ENCODE data around the gene SPECC1L.
A peak's percentile ranks its signal among the peaks of the same experiment; 100 is the strongest.
"Not testable (repeated sequence)": the region's sequence is repeated elsewhere in the genome, so short reads cannot be mapped to it uniquely, and the experiment has no call there.

SPECC1L gene

DNA sequence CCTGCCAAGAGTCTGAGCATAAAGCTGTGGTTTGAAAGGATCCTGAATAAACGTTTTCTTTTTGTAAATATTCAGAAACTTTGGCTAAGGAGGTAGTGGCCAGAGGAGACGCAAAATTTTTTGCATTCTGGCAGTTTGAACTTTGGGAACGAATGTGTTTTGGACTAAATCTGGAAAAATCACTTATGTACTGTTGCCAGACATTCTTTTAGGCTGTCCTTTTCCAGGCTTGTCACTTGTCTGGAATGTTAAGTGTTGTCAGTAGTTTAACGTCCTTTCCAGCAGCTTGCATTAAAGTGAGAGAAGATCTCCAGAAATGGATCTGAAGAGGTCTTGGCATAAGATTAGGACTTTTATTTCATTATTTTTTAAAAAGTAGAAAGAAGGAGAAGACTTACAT is 18.5 kb downstream of the SPECC1L start:
- DNase-seq = no peak

DNA sequence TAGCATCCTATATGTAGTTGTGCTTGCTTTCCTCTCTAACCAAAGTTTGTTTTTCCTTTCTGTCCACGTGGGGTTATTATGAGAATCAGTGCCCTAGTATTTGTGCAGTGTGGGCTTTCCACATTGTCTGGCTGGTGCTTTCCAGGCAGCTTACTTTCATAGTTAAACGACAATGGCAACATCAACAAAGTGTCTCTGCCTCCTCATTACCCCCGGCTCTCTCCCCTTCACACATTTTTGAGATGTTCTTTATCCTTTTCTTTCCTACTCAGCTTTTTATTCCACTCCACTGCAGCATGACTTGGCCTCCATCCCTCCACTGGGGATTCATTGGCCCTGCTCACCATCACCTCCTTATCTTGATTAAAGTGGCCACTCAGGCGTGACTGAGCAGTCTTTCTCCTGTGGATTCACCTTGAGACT is 19.1 kb downstream of the SPECC1L start:
- DNase-seq = no peak

DNA sequence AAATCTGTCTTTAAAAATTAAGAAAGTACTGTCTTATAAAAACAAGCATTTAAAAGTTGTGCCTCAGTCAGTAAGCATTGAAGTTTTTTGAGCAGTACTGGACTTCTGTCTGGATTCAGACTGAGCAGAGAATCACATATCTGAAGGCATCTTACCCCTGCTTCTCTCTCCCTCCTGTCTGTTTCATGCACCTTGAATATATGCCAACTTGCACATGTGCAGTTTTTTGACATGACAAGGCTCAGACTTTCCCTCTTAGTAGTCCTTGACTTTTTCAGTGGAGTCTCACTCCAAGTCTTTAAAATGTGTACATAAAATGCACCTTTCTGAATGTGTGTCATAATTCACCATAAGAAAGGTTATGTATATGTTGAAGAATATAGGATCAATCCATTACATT is 19.8 kb downstream of the SPECC1L start:
- DNase-seq = no peak

DNA sequence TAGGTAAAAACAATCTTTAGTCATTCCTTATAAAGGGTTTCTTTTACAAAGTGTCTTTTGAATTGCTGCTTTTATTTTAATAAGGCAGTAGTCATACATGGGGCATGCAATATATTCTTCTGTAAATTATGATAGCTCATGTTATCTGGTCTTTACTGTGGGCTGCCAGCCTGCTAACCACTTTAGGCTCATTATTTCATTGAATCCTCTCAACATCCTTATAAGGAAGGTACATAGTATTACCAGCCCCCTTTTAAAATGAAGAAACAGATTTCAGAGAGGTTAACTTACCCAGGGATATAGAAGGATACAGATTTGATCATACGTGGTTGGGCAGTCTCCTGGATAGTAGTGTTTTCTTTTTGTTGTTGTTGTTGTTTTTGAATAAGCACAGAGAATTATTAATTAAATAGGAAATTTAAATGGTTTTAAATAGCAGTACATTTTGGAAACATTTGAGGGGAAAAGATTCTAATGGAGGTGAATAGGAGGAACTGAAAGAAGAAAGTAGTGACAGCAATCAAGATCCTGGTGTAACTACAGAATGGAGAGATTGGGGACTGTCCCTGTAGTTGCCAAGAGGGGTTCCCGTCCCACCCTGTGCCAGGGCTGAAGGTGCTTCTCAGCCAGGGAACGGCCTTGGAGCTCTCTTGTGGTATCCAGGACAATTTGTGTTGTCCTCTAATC is 21.0 kb downstream of the SPECC1L start:
- no peak for DNase-seq

DNA sequence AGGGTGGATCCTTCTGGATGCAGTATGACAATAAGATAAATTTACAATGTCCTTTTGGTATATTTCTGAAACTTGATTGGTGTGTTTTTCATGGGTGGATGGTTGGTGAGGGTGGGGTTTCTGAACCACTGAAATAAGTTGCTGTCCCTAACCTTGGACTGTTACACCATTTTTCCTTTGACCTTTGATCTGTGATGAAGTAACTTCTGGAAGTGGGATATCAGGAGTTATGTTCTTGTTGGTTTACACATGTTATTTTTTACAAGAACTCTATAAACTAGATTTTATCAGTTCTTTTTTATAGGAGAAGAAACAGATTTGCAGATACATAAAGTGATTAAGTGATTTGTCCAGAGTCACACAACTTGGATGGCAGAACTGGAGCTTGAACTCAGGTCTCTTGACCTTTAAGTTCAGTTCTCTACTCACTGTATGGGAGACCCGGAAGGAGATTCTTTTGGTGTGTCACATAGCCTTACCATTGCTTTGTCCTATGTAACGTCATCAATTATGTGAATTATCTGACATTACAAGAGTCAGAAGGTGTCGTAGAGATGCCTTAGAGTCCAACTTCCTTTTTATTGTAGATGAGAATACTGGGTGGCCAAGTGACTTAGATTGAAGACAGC is 21.7 kb downstream of the SPECC1L start:
- not testable (repeated sequence) for DNase-seq

DNA sequence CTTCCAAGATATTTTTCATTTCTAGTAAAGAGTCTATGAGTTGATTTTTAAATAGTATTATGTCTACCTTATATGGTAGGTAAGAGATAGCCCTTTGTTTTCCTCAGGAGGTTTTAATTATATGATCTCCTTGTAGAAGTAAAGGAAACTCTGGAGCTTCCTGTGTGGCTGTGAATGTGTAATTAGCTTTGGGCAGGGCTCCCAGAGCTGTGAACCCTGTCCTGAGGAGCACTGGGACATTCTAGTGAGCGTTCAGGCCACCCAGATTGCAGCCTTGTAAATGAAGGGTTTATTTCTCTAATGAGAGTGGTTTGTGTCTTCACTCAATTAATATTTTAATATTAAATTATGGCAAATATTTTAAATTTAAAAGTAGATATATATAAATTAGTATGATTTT is 24.3 kb downstream of the SPECC1L start:
- not testable (repeated sequence) for DNase-seq

DNA sequence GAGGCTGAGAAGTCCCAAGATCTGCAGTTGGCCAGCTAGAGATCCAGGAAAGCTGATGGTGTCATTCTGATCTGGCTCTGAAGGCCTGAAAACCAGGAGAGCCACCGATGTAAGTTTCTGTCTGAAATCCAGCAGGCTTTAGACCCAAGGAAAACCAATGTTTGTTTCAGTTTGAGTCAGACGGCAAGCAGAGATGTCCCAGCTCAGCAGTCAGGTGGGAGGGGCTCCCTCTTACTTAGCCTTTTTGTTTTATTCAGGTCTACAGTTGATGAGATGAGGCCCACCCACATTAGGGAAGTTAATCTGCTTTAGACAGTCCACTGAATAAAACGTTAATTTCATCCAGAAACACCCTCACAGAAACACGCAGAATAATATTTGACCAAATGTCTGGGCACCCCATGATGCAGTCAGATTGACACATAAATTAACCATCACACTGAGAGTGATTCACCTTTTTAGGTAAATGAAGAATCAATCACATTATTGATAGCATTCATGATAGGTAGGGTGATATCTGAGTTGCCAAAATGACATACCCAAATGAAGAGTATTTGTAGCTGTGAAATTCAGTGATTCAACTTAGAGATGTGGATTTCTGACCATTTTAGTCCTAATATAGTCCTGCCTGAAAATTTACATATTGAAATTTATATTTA is 28.0 kb downstream of the SPECC1L start:
- DNase-seq = not testable (repeated sequence)

DNA sequence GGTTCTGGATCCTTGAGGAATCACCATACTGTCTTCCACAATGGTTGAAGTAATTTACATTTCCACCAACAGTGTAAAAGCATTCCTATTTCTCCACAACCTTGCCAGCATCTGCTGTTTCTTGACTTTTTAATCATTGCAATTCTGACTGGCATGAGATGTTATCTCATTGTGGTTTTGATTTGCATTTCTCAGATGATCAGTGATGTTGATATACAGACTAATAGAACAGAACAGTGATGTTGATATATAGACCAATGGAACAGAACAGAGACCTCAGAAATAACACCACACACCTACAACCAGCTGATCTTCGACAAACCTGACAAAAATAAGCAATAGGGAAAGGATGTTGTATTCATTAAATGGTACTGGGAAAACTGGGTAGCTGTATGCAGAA is 29.9 kb downstream of the SPECC1L start:
- not testable (repeated sequence) for DNase-seq

DNA sequence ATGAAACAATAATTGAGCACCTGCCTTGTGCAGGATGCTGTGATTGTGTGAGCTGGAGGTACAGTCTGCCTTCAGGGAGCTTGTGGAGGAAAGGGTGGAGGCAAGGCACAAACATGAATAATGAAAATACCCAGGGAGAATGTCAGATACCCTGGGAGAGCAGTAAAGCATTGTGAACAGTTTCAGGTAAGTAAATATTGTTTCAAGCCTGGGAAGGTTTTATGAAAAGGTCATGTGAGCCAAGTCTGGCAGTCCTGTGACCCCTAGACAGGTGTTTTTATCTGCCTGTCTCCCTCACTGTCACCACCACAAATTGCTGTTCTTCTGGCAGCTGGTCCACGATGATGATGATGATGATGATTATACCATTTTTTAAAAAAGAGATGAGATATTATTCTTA is 32.0 kb downstream of the SPECC1L start:
- no peak for DNase-seq

DNA sequence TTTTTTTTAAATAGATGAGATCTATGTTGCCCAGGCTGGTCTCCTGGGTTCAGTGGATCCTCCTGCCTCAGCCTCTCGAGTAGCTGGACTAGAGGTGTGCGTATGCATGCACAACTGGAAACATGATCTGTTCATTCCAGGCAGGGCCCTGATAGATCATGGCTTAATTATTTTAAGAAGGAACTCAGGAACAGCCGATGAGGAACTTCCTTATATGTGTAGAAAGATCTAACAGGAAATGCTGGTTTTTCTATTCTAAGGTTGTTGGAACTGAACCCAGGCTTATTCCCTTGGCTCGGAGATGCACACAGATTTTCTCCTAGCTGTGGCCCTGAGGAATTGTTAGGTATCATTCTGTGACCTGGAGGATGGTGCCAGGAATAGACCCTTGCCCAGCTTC is 32.4 kb downstream of the SPECC1L start:
- DNase-seq = no peak

DNA sequence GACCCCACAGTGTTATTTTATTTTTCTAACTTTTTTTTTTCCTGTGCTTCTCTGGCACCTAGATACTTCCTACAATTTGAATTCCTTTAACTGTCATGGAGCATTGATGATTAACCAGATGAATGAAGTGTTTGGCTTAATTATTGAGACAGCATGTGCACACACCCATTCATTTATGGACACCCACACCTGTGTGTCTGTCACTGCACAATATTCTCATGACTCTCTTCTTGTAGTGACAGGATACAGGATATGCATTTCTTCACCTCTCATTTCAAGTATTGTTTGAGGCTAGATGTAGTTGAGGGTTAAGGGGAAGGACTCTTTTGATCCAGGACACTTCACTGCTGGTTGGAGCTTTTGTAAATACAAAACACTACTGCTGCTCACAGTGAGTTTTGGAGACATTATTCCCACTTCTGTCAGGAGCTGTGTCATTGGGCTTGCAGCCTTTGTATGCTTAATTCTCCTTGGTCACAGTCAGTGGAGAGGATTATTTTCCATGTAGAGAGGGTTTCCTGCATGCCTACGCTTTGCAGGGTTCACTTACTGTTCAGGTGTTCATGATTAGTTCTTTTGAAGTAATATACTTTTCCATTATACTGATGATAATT is 33.5 kb downstream of the SPECC1L start:
- no peak for DNase-seq

DNA sequence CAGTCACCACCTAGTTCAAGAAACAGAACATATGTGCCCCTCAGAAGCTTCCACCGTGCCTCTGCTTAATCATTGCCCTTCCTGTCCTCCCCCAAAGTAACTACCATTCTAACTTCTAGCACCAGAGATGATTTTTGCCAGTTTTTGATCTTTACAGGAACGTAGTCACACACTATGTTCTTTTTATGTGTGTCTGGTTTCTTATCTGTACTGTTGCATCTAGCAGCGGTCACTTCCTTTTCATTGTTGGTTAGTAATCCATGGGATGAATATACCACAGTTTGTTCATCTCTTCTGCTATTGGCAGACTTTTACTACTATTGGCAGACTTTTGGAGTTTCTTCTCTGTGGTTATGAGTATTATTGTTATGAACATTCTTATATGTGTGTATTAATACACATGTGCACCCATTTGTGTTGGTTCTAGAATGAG is 34.6 kb downstream of the SPECC1L start:
- no peak for DNase-seq

DNA sequence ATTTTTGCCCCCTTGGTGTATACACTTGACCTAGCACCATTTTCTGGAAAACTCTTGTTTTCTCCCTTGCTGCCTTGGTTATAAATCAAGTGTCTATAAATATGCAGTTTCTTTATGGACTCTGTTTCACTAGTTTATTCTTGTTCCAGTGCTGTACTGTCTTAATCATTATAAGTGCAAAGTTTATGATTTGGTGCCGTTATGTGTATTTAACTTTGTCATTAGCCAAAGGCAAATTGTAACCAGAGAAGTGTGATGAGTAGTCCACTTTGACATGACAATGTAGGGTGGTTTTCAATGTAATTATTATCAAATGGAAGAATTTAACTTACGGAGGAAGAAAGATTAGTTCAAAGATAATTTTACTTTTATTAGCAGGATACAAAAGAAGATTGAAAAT is 40.3 kb downstream of the SPECC1L start:
- no peak for DNase-seq

DNA sequence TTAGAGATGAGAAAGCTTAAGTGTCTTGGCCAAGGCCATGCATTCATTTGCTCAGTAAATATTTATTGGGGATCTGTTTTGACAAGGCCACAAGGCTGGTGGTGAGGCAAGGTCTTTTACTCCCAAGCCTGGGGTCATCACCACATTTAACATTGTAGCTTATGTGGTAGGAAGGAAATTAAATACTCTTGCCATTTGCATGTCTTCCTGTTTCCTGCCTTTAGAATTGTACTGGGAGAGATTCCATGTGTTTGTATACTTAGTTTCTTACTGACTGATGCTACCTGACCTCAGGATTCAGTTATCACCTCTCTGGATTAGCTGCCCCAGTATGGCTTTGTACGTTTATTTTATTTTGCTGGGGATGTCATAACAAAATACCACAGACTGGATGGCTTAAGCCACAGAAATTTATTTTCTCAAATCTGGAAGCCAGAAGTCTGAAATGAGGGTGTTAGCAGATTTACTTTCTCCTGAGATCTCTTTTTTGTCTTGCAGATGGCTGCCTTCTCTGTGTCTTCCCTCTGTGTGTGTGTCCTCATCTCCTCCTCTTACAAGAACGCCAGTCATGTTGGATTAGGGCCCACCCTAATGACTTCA is 44.8 kb downstream of the SPECC1L start:
- DNase-seq = no peak

DNA sequence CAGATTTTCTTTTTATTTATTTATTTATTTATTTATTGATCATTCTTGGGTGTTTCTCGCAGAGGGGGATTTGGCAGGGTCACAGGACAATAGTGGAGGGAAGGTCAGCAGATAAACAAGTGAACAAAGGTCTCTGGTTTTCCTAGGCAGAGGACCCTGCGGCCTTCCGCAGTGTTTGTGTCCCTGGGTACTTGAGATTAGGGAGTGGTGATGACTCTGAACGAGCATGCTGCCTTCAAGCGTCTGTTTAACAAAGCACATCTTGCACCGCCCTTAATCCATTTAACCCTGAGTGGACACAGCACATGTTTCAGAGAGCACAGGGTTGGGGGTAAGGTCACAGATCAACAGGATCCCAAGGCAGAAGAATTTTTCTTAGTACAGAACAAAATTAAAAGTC is 45.6 kb downstream of the SPECC1L start:
- DNase-seq = not testable (repeated sequence)

DNA sequence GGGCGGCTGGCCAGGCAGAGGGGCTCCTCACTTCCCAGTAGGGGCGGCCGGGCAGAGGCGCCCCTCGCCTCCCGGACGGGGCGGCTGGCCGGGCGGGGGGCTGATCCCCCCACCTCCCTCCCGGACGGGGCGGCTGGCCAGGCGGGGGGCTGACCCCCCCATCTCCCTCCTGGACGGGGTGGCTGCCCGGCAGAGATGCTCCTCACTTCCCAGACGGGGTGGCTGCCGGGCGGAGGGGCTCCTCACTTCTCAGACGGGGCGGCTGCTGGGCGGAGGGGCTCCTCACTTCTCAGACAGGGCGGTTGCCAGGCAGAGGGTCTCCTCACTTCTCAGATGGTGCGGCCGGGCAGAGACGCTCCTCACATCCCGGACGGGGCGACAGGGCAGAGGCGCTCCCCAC is 46.9 kb downstream of the SPECC1L start:
- not testable (repeated sequence) for DNase-seq

DNA sequence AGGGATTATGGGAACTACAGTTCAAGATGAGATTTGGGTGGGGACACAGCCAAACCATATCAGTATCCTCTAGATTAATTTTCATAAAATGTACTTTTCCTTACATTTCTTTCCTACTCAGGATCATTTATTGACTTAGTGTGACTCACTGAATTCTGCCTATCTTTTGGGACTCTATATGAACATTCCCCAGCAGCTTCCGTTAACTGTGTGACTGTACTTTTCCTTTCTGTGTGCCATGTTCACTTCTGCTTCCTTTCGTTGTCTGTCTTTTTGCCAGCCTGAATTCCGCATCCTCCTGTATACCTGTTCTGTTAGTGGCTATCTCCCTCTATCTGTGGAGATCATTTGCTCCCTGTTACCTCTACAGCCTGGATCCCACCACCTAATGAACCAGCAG is 48.8 kb downstream of the SPECC1L start:
- no peak for DNase-seq

DNA sequence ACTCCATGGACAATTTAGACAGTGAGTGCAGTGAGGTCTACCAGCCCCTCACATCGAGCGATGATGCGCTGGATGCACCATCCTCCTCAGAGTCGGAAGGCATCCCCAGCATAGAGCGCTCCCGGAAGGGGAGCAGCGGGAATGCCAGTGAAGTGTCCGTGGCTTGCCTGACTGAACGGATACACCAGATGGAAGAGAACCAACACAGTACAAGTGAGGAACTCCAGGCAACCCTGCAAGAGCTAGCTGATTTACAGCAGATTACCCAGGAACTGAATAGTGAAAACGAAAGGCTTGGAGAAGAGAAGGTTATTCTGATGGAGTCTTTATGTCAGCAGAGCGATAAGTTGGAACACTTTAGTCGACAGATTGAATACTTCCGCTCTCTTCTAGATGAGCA is 51.4 kb downstream of the SPECC1L start:
- no peak for DNase-seq

DNA sequence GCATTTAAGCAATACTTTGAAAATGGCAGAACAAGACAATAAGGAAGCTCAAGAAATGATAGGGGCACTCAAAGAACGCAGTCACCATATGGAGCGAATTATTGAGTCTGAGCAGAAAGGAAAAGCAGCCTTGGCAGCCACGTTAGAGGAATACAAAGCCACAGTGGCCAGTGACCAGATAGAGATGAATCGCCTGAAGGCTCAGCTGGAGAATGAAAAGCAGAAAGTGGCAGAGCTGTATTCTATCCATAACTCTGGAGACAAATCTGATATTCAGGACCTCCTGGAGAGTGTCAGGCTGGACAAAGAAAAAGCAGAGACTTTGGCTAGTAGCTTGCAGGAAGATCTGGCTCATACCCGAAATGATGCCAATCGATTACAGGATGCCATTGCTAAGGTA is 51.9 kb downstream of the SPECC1L start:
- DNase-seq = no peak

DNA sequence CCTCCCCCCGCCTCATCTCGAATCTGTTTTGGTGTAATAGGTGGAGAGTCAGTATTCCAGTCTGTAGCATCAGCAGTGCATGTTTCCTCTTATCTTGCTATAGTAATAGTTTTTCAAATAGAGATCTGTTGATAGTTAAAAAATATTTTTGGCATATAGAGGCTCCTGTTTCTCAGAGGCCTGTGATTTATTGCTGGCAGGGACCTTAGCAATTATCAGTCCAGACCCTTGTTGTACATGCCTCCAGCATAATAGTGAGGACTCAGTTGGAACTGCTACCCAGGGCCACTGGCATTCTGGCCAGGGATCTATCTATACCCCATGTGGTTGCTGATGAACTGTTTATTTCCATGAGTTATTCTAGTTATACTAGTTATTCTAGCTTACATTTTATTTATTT is 52.6 kb downstream of the SPECC1L start:
- no peak for DNase-seq

DNA sequence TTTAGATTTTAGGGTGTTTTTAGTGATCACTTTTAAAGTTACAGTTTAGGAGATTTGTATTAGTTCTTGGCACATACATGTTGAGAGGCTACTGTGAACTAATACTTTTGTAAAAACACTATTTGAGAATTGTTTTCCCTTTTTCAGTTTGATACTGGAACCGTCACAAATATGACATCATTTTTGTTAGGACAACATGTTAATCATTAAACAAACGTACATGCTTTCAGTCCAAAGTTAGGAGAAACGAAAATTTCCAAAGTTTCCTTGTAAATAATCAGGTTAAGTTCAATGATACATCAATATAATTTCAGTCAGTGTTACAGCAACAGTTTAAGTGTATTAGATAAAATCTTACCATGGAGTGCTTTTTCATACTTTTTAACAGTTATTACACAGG is 53.1 kb downstream of the SPECC1L start:
- DNase-seq = no peak

DNA sequence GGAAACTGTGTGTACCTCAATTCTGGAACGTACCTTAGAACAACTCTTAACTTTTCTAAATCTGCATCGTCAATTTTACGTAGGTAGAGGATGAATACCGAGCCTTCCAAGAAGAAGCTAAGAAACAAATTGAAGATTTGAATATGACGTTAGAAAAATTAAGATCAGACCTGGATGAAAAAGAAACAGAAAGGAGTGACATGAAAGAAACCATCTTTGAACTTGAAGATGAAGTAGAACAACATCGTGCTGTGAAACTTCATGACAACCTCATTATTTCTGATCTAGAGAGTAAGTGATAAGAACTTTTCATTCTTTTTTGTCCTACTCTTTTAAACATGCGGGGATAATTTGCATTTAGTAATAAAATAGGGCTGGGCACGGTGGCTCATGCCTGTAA is 53.5 kb downstream of the SPECC1L start:
- no peak for DNase-seq

DNA sequence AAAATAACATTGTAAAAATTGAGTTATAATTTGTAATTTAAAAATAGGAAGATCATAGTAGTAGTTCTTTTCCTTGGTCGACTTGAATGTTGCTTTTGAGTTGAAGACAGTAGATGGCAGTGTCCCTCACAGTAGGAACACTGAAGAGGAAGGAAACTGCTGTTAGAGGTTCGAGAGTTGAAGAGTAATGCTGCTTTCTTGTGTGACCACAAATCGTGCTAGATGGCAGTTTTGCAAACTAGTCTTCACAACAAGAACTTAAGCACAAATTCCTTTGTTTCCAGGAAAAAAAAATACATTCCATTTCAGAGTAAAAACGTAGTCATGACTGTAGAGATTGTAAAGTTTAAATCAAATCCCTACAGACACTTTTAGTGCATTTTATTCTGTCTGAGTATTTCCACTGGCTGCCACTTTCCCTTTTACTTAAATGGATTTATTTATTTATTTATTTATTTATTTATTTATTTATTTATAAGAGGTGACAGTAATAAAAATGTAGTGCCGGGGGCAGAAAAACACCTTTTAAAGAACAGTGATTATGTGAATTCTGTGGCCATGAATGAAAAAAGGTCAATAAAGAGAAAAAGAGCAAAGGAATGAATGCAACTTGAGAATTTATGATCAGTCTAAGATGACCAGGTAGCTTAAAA is 54.6 kb downstream of the SPECC1L start:
- DNase-seq = peak; percentile 57

Data from NCI-H2171 treated with DMSO at 0.1 percent for 48 hours (cell line).